GM12801 (cell line): Measurements from ENCODE around the gene METTL26.

Experiments used
- CTCF ChIP-seq: IDR thresholded peaks from one replicate; pipeline ENCODE4 v1.5.1; 2011; ENCODE audit warnings: control low read depth; ENCODE audit not compliant: insufficient read length; ENCODE audit errors: extremely low read depth

Gene METTL26

GRCh38 chr16:609984-610383 lies 26.1 kb downstream of the METTL26 start:
- TF ChIP-seq CTCF, result no peak

- TF ChIP-seq CTCF, result no peak
Measured at GRCh38 chr16:609316-609715, 26.8 kb downstream of the METTL26 start.

GRCh38 chr16:608019-608418 lies 28.1 kb downstream of the METTL26 start:
- TF ChIP-seq CTCF, result no peak

- TF ChIP-seq CTCF, result no peak
Measured at GRCh38 chr16:606656-607307, 29.3 kb downstream of the METTL26 start.

GRCh38 chr16:603933-604332 lies 32.2 kb downstream of the METTL26 start:
- no peak for TF ChIP-seq CTCF

GRCh38 chr16:600781-601180 lies 35.3 kb downstream of the METTL26 start:
- no peak for TF ChIP-seq CTCF

- no peak for TF ChIP-seq CTCF
Measured at GRCh38 chr16:598823-599739, 37.0 kb downstream of the METTL26 start.
